NCI-H82 treated with DMSO at 0.1 percent for 48 hours (cell line): ENCODE measurements around the gene SPACA4.

Experiments
- DNase-seq: peaks from one replicate; lab custom pipeline; 2025; ENCODE audit not compliant: unreplicated experiment; lab: John Stamatoyannopoulos, UW

Gene SPACA4

GRCh38 chr19:48633148-48634035 lies 26.9 kb downstream of the SPACA4 start:
- peak; percentile 26 for DNase-seq

GRCh38 chr19:48634036-48634342 lies 27.4 kb downstream of the SPACA4 start:
- no peak for DNase-seq

- DNase-seq, result peak; percentile 94
These were observed 28.1 kb downstream of the SPACA4 start for GRCh38 chr19:48634424-48635262.

DNA sequence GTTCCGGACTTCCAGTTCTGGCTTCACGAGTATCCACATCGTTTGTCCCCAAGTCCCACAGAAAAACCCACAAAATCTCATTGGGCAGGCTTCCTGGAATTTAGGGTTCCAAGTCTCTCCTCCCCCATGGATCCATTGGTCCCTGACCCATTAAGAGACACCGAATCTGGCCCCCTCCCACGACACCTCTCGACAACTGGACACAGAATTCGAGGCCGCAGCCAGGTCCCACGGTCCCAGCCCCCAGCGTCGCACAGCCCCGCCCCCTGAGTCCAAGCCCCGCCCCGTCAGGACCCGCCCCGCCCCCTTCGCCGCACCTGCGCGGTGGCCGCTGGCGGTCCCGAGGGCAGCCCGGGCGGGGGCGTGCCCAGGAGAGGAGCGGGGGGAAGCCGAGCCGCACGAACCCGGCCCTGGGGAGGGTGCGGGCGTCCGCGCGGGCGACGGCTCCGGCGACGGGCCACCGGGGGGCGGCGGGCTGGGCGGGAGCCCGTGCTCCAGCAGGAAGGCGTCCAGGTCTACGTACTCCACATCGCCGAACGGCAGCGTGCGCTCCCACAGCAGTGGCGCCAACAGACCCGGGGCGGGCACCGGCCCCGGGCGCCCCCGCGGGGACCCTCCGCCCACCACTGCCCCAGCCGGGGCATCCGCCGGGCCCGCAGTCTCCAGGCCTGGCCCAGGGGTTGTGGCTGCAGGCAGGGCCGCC lies 28.9 kb downstream of the SPACA4 start:
- DNase-seq, result no peak

GRCh38 chr19:48635966-48636858 lies 29.7 kb downstream of the SPACA4 start:
- no peak for DNase-seq

DNA sequence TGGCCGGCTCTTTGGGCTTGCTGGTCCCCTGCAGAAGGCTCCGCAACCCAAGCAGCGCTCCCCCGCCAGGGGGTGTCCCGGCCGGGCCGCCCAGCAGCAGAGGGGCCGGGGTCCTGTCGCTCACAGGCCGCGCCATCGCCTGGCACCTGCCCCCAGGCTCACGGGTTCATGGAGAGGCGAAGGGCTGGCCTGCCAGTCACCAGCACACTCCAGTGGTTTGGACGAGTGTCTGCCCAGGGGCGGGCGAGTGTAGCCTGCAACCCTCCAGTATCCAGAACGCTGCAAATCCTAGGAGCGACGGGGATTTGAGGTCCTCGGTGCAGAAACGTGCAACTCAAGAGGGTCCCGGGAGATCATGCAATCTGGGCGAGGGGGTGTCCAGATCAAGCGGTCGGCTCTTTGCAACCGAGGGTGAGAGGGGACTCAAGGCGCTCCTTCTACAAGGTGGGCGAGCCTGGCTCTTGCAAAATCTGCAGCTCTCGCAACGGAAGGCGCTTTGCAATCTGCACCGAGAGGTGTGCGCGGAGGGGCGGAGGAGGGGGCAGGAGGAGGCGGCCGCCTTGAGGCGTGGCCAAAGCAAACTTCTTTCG lies 30.4 kb downstream of the SPACA4 start, which contains the start of gene DBP:
TSS of gene DBP (minus strand) at position 521 of the 590 bp plus-strand sequence. CDS start at position 136, 385 bp downstream.
- no peak for DNase-seq

DNA sequence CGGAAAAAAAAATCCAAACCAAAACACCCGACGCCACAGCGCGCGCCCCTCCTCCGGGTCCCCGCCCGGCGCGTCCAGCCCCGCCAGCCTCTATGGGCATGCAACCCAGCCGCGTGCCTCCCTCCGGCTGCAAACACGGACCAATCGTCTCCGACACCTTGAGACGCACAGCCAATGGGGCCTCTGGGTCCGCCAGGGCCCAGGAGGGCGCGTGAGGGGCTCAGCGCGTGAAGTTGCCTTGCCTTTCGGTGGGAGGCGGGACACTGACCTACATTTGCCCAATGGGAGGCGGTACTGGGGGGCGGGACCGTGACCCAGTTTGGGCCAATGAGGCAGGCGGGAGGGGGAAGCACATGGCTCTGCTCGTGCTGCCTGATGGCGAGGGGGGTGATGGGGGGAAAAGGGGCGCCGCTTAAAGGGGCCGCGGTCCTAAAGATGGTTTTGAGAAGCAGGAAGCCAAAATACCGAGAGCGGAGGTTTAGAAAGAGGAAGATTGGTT lies 31.0 kb downstream of the SPACA4 start:
- peak; percentile 97 for DNase-seq

- DNase-seq, result peak; percentile 94
These were observed 31.6 kb downstream of the SPACA4 start for GRCh38 chr19:48637948-48638830.

DNA sequence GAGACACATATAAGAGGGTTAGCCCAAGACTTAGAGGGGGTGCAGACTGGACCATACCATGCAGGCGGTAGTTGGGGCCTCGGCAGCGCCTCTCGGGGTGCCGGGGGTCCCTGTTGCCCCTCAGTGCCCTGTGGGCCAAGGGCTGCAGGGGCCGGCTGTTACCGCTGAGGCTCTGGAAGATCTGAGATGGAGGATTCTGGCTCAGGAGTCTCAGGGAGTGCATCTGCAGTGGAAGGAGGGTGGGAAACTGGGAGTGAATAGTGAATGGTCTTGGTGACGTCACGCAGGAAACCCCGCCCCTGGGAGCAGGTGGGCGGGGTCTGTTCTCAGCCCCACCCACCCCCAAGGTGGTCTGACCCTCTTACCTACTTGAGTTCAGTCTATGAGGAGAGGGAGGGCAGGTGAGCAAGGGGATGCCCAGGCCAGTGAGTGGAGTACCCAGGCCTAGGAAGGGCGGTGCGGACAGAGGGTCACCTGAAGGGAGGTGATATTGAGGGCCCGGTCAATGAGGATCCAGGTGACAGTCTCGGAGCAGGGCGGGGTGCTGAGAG lies 32.4 kb downstream of the SPACA4 start:
- DNase-seq, result no peak

DNA sequence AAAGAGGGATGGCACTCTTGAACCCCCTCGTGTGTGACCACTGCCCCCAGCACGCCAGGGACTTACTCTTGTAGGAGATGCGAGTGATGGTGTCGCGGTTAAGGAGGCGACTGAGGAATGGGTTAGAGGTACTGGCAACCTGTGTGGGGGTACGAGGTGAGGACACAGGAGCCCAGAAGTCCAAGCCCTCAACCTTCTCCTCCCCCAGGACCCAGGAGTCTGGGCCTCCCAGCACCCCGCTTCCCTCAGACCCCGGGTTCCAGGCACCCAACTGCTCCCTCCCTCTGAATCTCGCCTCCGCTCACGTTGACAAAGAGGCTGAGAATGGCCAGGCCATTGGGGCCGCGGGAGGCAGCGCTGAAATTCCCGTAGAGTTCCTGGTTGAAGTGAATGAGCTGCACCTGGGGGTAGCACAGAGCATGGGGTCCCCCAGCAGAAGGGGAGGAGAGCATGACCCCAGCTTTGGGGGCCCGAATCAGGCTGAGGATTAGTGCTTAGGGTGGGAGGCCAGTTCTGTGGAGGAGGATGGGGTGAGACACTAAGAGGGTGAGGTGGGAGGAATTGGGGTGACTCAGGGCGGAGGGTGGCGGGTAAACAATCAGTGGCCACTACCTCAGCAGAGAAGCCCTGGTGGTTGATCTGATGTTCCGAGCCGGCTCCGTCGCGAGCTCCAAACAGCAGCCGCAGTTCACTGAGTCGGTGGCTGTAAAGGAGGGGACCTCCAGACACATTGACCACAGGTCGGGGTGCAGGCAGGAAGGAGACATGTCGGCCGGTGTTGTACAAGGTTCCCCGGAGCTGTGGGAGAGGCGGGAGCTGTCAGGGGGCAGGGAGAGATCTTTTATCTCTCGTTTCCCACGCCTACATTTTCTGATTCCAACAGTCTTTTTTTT lies 33.2 kb downstream of the SPACA4 start:
- no peak for DNase-seq

GRCh38 chr19:48641850-48642249 lies 35.3 kb downstream of the SPACA4 start:
- no peak for DNase-seq

- no peak for DNase-seq
These were observed 36.3 kb downstream of the SPACA4 start for GRCh38 chr19:48642862-48643261.

DNA sequence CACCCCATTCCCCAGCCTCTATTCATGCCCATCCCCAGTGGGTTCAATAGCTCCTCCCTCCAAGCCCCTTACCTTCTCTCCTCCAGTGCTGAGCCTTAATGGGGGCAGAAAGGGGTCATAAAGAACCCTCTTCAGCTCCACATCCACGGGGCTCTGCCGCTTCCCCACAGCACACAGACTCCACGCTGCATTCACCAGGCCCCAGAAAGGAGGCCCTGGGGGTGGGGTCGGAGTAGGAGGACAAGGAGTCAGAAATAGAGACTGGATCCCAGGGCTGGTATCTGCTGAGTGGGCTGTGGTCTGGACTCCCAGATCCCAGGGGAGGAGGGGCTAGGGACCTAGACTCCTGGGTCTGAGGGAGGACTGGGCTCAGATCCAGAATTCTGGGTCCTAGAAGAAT lies 37.8 kb downstream of the SPACA4 start:
- DNase-seq, result no peak

DNA sequence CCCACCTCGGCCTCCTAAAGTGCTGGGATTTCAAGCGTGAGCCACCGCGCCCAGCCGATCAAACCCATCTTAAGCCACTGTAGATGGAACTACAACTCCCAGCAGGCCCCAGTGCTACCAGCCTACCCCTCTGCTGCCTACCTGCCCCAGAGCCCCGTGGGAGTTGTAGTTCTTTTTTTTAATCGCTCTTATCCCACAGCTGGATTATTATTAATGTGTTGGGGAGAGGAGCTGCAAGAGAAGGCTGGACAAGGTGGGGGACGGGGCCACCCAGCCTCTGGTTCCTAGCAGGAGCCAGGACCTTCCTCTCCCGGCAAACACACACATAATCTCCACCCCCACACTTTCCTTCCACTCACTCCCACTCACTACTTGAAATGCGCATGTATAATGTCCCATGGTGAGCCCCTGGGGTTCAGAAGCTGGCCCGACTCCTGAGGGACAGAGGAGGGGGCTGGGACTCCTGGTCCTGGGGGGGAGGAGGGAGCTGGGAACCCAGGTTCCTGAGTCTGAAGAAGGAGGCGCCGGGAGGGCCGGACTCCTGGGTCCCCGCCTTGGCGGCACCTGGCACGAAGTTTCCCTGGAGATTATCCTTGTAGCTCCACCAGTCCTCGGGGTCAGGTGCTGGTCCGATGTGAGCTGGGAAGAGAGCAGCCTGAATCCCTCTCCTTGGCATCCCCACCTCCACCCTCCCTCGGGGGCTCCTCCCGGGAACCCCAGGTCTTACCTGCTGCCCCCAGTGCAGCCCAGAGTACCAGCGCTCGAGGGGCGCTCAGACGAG lies 38.5 kb downstream of the SPACA4 start:
- DNase-seq, result peak; percentile 82

GRCh38 chr19:48645620-48646000 lies 39.1 kb downstream of the SPACA4 start:
- DNase-seq, result no peak

- DNase-seq, result peak; percentile 46
These were observed 39.6 kb downstream of the SPACA4 start, which contains the start of gene CA11 for GRCh38 chr19:48646001-48646721. Gene CA11, minus strand, starts transcription at chr19:48646187. Its CDS starts 555 bp downstream, at chr19:48645632.
